H9 (cell line): Measurements from ENCODE around the gene S100Z. TPM values are rescaled to one million over a fixed set of nuclear protein-coding genes. Genes with fewer than 3 reads are reported as not detected.

Source experiments
- DNase-seq: peaks from one replicate; pipeline ENCODE4 v3.0.0-alpha.2; 2017
- H2AFZ ChIP-seq: one replicate; pipeline ENCODE4 v1.6.1; 2013; ENCODE audit warnings: mild to moderate bottlenecking, low read length, control low read depth, moderate library complexity
- H2AK5ac ChIP-seq: 2 replicates; pipeline ENCODE4 v1.6.1; 2013; ENCODE audit warnings: low read length, control low read depth, mixed read lengths; ENCODE audit not compliant: insufficient read length
- H2BK120ac ChIP-seq: one replicate; pipeline ENCODE4 v1.6.1; 2013; ENCODE audit warnings: low read depth, mild to moderate bottlenecking, low read length, control low read depth, inconsistent platforms; ENCODE audit not compliant: poor library complexity, severe bottlenecking
- H2BK12ac ChIP-seq: 2 replicates; pipeline ENCODE4 v1.6.1; 2013; ENCODE audit warnings: low read length, control low read depth, mixed read lengths, low read depth; ENCODE audit not compliant: insufficient read length
- H2BK15ac ChIP-seq: 2 replicates; pipeline ENCODE4 v1.6.1; 2013; ENCODE audit warnings: low read depth, low read length, control low read depth
- H2BK20ac ChIP-seq: one replicate; pipeline ENCODE4 v1.6.1; 2013; ENCODE audit warnings: low read depth, mild to moderate bottlenecking, low read length, control low read depth, inconsistent platforms; ENCODE audit not compliant: poor library complexity, severe bottlenecking
- H2BK5ac ChIP-seq: 2 replicates; pipeline ENCODE4 v1.6.1; 2013; ENCODE audit warnings: low read length, control low read depth, mixed read lengths; ENCODE audit not compliant: insufficient read length
- H3K14ac ChIP-seq: 2 replicates; pipeline ENCODE4 v1.6.1; 2013; ENCODE audit warnings: low read length, control low read depth; ENCODE audit not compliant: insufficient read depth
- H3K18ac ChIP-seq: 2 replicates; pipeline ENCODE4 v1.6.1; 2013; ENCODE audit warnings: low read depth, mild to moderate bottlenecking, mixed read lengths, low read length, control low read depth; ENCODE audit not compliant: insufficient read length
- H3K23ac ChIP-seq: 2 replicates; pipeline ENCODE4 v1.6.1; 2013; ENCODE audit warnings: low read length, control low read depth, mixed read lengths, low read depth; ENCODE audit not compliant: insufficient read length
- H3K23me2 ChIP-seq: 2 replicates; pipeline ENCODE4 v1.6.1; 2013; ENCODE audit warnings: low read depth, mild to moderate bottlenecking, mixed read lengths, low read length, control low read depth; ENCODE audit not compliant: insufficient read length, poor library complexity, severe bottlenecking
- H3K27ac ChIP-seq: 2 replicates; pipeline ENCODE4 v1.5.1; 2013; ENCODE audit warnings: low read length, control low read depth, mixed read lengths, low read depth; ENCODE audit not compliant: insufficient read length
- H3K27me3 ChIP-seq: 2 replicates; pipeline ENCODE4 v1.6.1; 2013; ENCODE audit warnings: low read length, control low read depth, inconsistent platforms; ENCODE audit not compliant: insufficient read depth
- H3K4ac ChIP-seq: 2 replicates; pipeline ENCODE4 v1.6.1; 2013; ENCODE audit warnings: low read depth, mild to moderate bottlenecking, control low read depth, inconsistent platforms, low read length, moderate library complexity
- H3K4me1 ChIP-seq: 2 replicates; pipeline ENCODE4 v1.6.1; 2013; ENCODE audit warnings: low read length, control low read depth, inconsistent platforms; ENCODE audit not compliant: insufficient read depth
- H3K4me2 ChIP-seq: 2 replicates; pipeline ENCODE4 v1.6.1; 2013; ENCODE audit warnings: low read length, control low read depth, mixed read lengths; ENCODE audit not compliant: insufficient read length, insufficient read depth
- H3K56ac ChIP-seq: 2 replicates; pipeline ENCODE4 v1.6.1; 2013; ENCODE audit warnings: low read depth, mild to moderate bottlenecking, mixed read lengths, low read length, control low read depth; ENCODE audit not compliant: insufficient read length
- H3K79me1 ChIP-seq: 2 replicates; pipeline ENCODE4 v1.6.1; 2013; ENCODE audit warnings: low read depth, mild to moderate bottlenecking, moderate library complexity, low read length, control low read depth, inconsistent platforms; ENCODE audit not compliant: insufficient read depth, poor library complexity, severe bottlenecking
- H3K79me2 ChIP-seq: 2 replicates; pipeline ENCODE4 v1.6.1; 2013; ENCODE audit warnings: low read length, control low read depth, inconsistent platforms; ENCODE audit not compliant: insufficient read depth
- H3K9ac ChIP-seq: 2 replicates; pipeline ENCODE4 v1.6.1; 2013; ENCODE audit warnings: low read length, control low read depth, mixed read lengths; ENCODE audit not compliant: insufficient read length; ENCODE audit errors: extremely low read depth
- H3K9me3 ChIP-seq: one replicate; pipeline ENCODE4 v1.6.1; 2013; ENCODE audit warnings: low read depth, low read length, inconsistent platforms; ENCODE audit not compliant: control insufficient read depth
- H3T11ph ChIP-seq: one replicate; pipeline ENCODE4 v1.6.1; 2013; ENCODE audit warnings: mild to moderate bottlenecking, low read length, control low read depth, inconsistent platforms
- H4K20me1 ChIP-seq: one replicate; pipeline ENCODE4 v1.6.1; 2013; ENCODE audit not compliant: control insufficient read depth, insufficient read length, insufficient read depth
- H4K5ac ChIP-seq: 2 replicates; pipeline ENCODE4 v1.6.1; 2013; ENCODE audit warnings: low read depth, mild to moderate bottlenecking, mixed read lengths, low read length, control low read depth; ENCODE audit not compliant: insufficient read length
- H4K8ac ChIP-seq: replicated peaks from 2 replicates; pipeline ENCODE4 v1.6.1; 2013; ENCODE audit warnings: low read length, control low read depth, mixed read lengths, low read depth; ENCODE audit not compliant: insufficient read length
- H4K91ac ChIP-seq: 2 replicates; pipeline ENCODE4 v1.6.1; 2013; ENCODE audit warnings: low read depth, mild to moderate bottlenecking, moderate library complexity, mixed read lengths, low read length, control low read depth; ENCODE audit not compliant: insufficient read length
- H3K27ac Mint-ChIP-seq, 3 experiments: 2 replicates in 2 of 3; 3 replicates in 1 of 3; pipeline ENCODE4 v1.8.0; 2020 to 2021; ENCODE audit warnings: mixed read lengths in 3 of 3, mild to moderate bottlenecking in 1 of 3, moderate library complexity in 1 of 3
- H3K27me3 Mint-ChIP-seq: 2 replicates; pipeline ENCODE4 v1.8.0; 2021; ENCODE audit warnings: low read depth, mild to moderate bottlenecking, moderate library complexity, mixed read lengths
- H3K36me3 Mint-ChIP-seq, 3 experiments: 2 replicates in 2 of 3; 3 replicates in 1 of 3; pipeline ENCODE4 v1.8.0; 2020 to 2021; ENCODE audit warnings: low read depth in 3 of 3, mixed read lengths in 3 of 3; ENCODE audit not compliant: insufficient read depth in 1 of 3
- H3K4me1 Mint-ChIP-seq, 2 experiments: 2 replicates each; pipeline ENCODE4 v1.8.0; 2020; ENCODE audit warnings: mixed read lengths in 2 of 2
- H3K4me3 Mint-ChIP-seq, 2 experiments: 2 replicates in 1 of 2; 3 replicates in 1 of 2; pipeline ENCODE4 v1.8.0; 2020 to 2021; ENCODE audit warnings: mild to moderate bottlenecking in 2 of 2, mixed read lengths in 2 of 2, moderate library complexity in 1 of 2
- H3K9me3 Mint-ChIP-seq, 2 experiments: 2 replicates in 1 of 2; 3 replicates in 1 of 2; pipeline ENCODE4 v1.8.0; 2020; ENCODE audit warnings: mild to moderate bottlenecking in 2 of 2, mixed read lengths in 2 of 2, moderate library complexity in 1 of 2
- CTCF ChIP-seq: fragments of 200-600 bp; sonication (generic); conservative IDR thresholded peaks from 3 replicates; pipeline ENCODE4 v1.8.0; 2021; ENCODE audit warnings: antibody characterized with exemption, mild to moderate bottlenecking
- WGBS: extraction: QIAGEN DNeasy Blood & Tissue Kit; methylation state at CpG from one replicate; pipeline ENCODE4 v1.1.7; 2013; ENCODE audit warnings: missing lambda C conversion rate, low lambda C conversion rate, mixed read lengths; ENCODE audit not compliant: insufficient read length; ENCODE audit errors: extremely low coverage; 5-methylcytosine and 5-hydroxymethylcytosine counted together
- total RNA-seq: library from RNA; stranded (reverse); gene quantifications from 2 replicates; pipeline ENCODE4 v1.2.1, GENCODE V29; 2021

Gene S100Z
- total RNA-seq, 1 experiment from 2014 or later: not detected

- H4K91ac ChIP-seq: no peak overlapping the region
- H3K9ac ChIP-seq: no peak overlapping the region
- no peak overlapping the region for H2AK5ac ChIP-seq
- no peaks in the 10 kb centered on the region for H3K9me3 ChIP-seq
- H2AFZ ChIP-seq: no peak overlapping the region
- H3K4ac ChIP-seq: no peak overlapping the region
- H3K27ac ChIP-seq: no peak overlapping the region
- H3K14ac ChIP-seq: no peak overlapping the region
- H3K79me2 ChIP-seq: no peaks in the 10 kb centered on the region
- Mint-ChIP-seq H3K27me3 (no peaks in the 10 kb centered on the region), H3K4me3 (no peak overlapping the region), H3K4me1 (peaks cover under 1 to 5% of the 10 kb centered on the region in 2 experiments), H3K27ac (no peak overlapping the region), H3K36me3 (no peaks in the 10 kb centered on the region), H3K9me3 (no peaks in the 10 kb centered on the region)
- DNase-seq: no peak
- H4K5ac ChIP-seq: no peak overlapping the region
- H3K56ac ChIP-seq: no peak overlapping the region
- no peak overlapping the region for H3K23ac ChIP-seq
- H2BK20ac ChIP-seq: no peak overlapping the region
- H3T11ph ChIP-seq: no peak overlapping the region
- H4K8ac ChIP-seq: no peak overlapping the region
- no peaks in the 10 kb centered on the region for H4K20me1 ChIP-seq
- H3K27me3 ChIP-seq: no peaks in the 10 kb centered on the region
- no peaks in the 10 kb centered on the region for H3K23me2 ChIP-seq
- no peak overlapping the region for H3K4me2 ChIP-seq
- no peak overlapping the region for H2BK120ac ChIP-seq
- TF ChIP-seq CTCF: no peak
- H2BK15ac ChIP-seq: no peak overlapping the region
- H3K4me1 ChIP-seq: no peaks in the 10 kb centered on the region; the same call in 1 of the 2 replicates
- no peak overlapping the region for H2BK5ac ChIP-seq
- H2BK12ac ChIP-seq: no peak overlapping the region
- no CpG with 5 or more reads among the region's 2 CpGs for WGBS
- H3K79me1 ChIP-seq: no peaks in the 10 kb centered on the region
- H3K18ac ChIP-seq: no peak overlapping the region
Observed at GRCh38 chr5:76964060-76964459, 114.2 kb downstream of the S100Z start.

Other genes starting within 250 kb of the S100Z start
- 0.09 TPM in 1 of 2 replicates, not detected in the other for gene F2RL2, start 226.6 kb upstream of the S100Z start, total RNA-seq
- 14.8 and 15.2 TPM in 2 replicates for gene F2R, start 133.9 kb upstream of the S100Z start, total RNA-seq
- 22.4 and 23.0 TPM in 2 replicates for gene F2RL1, start 31.0 kb upstream of the S100Z start, total RNA-seq
- not detected in 2 replicates for gene CRHBP, start 103.0 kb downstream of the S100Z start, total RNA-seq
- gene AGGF1, start 180.4 kb downstream of the S100Z start, total RNA-seq: 13.6 and 14.8 TPM in 2 replicates
- gene ZBED3, start 237.3 kb downstream of the S100Z start, total RNA-seq: 7.6 and 7.8 TPM in 2 replicates